ENCODE measurements around the gene GRPEL1.

GRPEL1 gene

DNA sequence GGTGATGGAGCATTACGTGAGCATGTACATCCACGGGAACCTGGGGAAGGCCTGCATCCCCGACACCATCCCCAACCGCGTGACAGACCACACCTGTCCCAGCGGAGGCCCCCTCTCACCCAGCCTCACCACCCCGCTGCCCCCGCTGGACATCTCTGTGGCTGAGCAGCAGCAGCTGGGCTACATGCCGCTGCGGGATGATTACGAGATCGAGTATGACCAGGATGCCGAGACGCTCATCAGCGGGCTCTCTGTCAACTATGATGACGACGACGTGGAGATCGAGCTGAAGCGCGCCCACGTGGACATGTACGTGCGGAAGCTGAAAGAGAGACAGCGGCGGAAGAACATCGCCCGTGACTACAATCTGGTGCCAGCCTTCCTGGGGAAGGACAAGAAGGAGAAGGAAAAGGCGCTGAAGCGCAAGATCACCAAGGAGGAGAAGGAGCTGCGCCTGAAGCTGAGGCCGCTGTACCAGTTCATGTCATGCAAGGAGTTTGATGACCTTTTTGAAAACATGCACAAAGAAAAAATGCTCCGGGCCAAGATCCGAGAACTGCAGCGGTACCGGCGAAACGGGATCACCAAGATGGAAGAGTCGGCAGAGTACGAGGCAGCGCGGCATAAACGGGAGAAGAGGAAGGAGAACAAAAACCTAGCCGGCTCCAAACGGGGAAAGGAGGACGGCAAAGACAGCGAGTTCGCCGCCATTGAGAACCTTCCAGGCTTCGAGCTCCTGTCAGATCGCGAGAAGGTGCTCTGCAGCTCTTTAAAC is 13.6 kb downstream of the GRPEL1 start:
- no peak for DNase-seq (ENCODE audit: extremely low read depth, low read depth)
- no peak for TF ChIP-seq CTCF (IDR thresholded peaks at IDR 0.05; ENCODE audit: low read depth, low read length)

DNA sequence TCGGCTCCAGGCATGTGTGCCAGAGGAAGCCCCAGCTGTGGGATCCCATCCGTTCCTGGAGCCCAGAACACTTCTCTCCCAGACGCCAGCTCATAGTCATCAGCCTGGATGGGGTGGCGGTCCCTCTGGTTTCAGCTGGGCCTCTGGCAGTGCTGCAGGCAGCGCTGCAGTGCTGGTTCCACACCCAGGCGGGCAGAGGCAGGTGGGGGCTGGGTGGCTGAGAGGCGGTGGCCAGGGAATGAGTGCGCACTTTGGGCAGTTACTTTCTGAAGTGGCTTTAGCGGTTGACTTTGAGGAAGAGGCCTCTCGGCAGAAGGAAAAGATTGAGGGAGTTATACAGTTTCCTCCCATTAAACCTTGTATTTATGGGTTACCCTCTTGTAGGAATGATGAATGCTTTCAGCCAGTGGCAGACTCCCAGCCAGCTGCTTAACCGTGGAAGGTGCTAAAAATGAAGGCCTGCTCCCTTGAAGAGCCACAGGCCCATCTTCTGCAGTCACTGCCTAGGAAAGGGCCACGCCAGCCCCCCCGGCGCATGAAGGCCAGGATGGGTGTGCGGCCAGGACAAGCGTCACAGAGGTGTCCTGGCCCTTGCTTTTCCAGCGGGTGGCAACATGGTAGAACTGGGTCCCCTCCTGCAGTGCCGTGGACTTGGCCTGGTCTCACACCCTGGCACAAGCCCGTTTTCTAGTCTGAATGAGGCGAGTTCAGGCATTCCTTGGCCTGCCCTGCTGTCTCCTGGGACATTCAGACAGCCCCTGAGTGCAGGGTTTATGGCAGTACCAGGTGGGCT is 14.7 kb downstream of the GRPEL1 start:
- DNase-seq (ENCODE audit: extremely low read depth, low read depth), result no peak
- no peak for TF ChIP-seq CTCF (IDR thresholded peaks at IDR 0.05; ENCODE audit: low read depth, low read length)

GRCh38 chr4:7052313-7052712 is 15.6 kb downstream of the GRPEL1 start:
- no peak for DNase-seq (ENCODE audit: extremely low read depth, low read depth)
- no peak for TF ChIP-seq CTCF (IDR thresholded peaks at IDR 0.05; ENCODE audit: low read depth, low read length)

DNA sequence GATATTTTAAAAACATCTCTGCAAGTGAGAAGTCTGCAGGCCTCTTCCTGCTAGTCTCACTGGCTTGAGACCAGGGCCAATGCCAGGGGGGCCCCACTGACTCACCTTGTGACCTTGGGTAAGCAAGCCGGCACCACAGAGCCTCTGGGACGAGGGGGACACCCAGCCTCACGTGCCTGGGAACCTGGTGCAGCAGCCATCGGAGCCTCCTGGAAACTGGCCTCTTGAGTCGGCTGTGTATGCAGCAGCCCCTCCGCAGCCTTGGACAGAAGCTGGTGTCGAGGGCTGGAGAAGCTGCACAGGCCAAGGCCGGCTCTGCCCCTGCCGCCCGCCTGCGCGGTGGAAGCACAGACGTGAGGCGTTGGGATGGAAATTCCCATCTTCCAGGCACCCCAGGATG is 16.0 kb downstream of the GRPEL1 start:
- DNase-seq (ENCODE audit: extremely low read depth, low read depth), result no peak
- no peak for TF ChIP-seq CTCF (IDR thresholded peaks at IDR 0.05; ENCODE audit: low read depth, low read length)

DNA sequence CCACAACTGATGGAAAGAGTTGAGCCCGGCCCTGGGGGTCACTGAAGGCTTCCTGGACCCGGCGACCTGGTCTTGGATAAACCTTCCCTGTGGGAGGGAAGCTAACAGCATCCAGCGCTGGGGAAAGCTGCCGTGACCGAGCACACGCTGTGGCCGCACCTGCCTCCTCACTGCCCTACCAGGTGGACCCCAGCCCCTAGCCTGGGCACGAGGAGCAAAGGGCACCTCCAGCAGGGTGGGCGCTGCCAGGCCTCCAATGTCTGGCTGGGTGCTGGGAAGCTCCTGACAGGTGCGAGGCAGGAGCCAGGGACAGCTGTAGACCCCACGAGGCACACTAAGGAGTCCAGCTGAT is 16.7 kb downstream of the GRPEL1 start:
- no peak for DNase-seq (ENCODE audit: extremely low read depth, low read depth)
- TF ChIP-seq CTCF (IDR thresholded peaks at IDR 0.05; ENCODE audit: low read depth, low read length), result no peak

DNA sequence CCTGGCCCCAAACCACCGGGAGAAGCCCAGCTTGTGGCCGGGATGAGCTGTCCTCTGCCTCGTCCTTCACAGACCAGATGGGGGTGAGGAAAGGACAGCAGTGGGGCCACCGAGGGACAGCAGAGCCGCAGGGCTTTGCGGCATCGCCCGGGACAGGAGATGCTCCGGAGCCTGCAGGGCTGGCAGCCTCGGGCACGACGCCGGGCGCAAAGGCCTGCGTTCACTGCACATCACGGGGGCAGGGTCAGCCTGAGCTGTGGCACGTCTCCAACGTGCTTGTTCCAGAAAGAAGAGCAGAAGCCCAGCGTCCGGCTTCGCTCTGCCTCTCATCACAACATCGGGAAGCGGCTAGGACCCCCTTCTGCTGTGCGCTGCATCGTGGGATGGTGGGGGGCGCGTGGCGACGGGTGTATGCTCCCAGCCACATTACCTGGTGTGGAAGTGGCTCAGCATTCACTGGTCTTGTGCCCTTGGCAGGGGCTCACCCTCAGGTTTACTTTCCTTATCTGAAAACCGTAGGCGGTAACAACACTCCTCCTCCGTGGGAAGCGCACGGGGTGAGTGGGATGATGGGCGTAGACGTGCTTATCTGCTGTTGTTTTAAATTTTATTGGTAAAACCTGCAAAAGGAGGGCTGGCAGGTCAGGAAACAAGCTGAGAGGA is 17.3 kb downstream of the GRPEL1 start:
- no peak for TF ChIP-seq CTCF (IDR thresholded peaks at IDR 0.05; ENCODE audit: low read depth, low read length)
- no peak for DNase-seq (ENCODE audit: extremely low read depth, low read depth)

GRCh38 chr4:7049739-7050138 is 18.1 kb downstream of the GRPEL1 start:
- no peak for TF ChIP-seq CTCF (IDR thresholded peaks at IDR 0.05; ENCODE audit: low read depth, low read length)
- DNase-seq (ENCODE audit: extremely low read depth, low read depth), result no peak

Data from AG09319 (cell line).